ENCODE measurements around the gene HCRTR1.

- no peak for TF ChIP-seq EZH2 (IDR thresholded peaks at IDR 0.05; ENCODE audit: low read length, missing control alignments)
- no peak for TF ChIP-seq CTCF (conservative IDR thresholded peaks at IDR 0.05 in 1 of 2, IDR thresholded peaks at IDR 0.05 in 1 of 2; ENCODE audit: low read depth in 1 of 2, low read length in 2 of 2)
These were observed 29.6 kb downstream of the HCRTR1 start for GRCh38 chr1:31647106-31647505.

Data from fibroblast of lung (primary cell).